Heart left ventricle (tissue), 13 donors: ENCODE measurements around the gene CACNA1C.

ENCODE experiments used
- CTCF ChIP-seq, 12 donors: fragments of 200-600 bp; sonication (generic) in 4 of 12; IDR thresholded peaks; one replicate each; pipeline versions ENCODE4 v1.5.0 to v1.8.0; 2018 to 2022; ENCODE audit warnings: antibody characterized with exemption in 12 of 12, mild to moderate bottlenecking in 5 of 12
- POLR2A ChIP-seq, 2 donors: fragments of 450-650 bp; IDR thresholded peaks; one replicate each; pipeline ENCODE4 v1.6.1; 2017; ENCODE audit warnings: antibody characterized with exemption in 2 of 2, mild to moderate bottlenecking in 2 of 2, moderate library complexity in 2 of 2
- donor health status: ischemic (EF 13 %, LVEDD 7.1; RV severe dilation, severe dysfunction).
- donor health status: DM: no; HTN: yes; CAD: no.
- donor health status: DM: no; HTN: no; CAD: no.
- donor health status: ischemic (EF 25% LVEDD 6.9; RV normal size, moderate dysfunction).
- donor health status: ischemic (EF 25% LVEDD 5.7; RV mildly dilated, moderate dysfunction).
- donor health status: ischemic (EF 35%, LVEDD 5.7; RV mildly dilated, moderate dysfunction).
- donor health status: nonischemic (EF 11% LVEDD 7.7; RV severe dilation, severe dysfunction).
- donor health status: DM: yes; HTN: yes; CAD: no.
- donor health status: PGD.
- donor health status: ischemic (EF 29% LVEDD 5.4; RV normal size, mild dysfunction).
- donor health status: nonischemic (EF 23%, LVEDD 6.1; RV moderate dilation, normal function).

- TF ChIP-seq CTCF (IDR thresholded peaks at IDR 0.05) (no peak), POLR2A (IDR thresholded peaks at IDR 0.05) (no peak)
Observed at GRCh38 chr12:2341871-2342270, 289.1 kb downstream of the CACNA1C start.
